ENCODE data around the gene AGAP1.

The AGAP1 gene

DNA sequence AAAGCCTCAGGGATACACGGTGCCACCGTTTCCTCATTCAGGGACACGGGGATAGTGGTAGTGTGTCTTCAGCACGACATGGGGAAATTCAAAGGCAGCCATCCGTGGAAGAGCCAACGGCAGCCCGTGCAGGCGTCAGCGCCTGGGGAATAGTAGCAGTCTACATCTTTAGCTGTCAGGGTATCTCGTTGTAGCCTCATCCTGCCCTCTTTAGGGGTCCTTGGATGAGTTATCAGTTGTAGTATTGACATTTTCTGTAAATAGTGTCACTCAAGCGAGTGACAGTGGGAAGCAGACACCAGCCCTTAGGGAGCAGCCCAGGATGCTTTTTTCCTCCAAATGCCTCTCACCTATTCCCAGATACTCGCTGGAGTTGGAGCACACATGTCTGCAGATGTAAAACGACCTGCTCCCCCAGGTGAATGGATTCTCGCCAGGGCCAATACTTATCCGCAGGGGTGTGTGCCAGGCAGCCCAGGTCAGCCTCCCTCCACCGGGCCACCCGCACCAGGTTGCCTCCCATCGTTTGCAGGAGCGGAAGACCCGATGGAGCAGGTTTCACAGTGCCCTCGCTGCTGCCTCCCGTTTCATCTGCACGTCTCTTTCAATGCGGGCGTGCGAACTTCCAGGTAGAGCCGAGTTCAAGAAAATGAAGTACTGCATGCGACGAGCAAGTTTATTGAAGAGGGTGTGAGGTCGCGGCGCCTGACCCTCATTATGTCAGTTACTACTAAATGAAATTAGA, 41.0 kb downstream of the AGAP1 start:
- DNase-seq, result peak; percentile 6 to 25

DNA sequence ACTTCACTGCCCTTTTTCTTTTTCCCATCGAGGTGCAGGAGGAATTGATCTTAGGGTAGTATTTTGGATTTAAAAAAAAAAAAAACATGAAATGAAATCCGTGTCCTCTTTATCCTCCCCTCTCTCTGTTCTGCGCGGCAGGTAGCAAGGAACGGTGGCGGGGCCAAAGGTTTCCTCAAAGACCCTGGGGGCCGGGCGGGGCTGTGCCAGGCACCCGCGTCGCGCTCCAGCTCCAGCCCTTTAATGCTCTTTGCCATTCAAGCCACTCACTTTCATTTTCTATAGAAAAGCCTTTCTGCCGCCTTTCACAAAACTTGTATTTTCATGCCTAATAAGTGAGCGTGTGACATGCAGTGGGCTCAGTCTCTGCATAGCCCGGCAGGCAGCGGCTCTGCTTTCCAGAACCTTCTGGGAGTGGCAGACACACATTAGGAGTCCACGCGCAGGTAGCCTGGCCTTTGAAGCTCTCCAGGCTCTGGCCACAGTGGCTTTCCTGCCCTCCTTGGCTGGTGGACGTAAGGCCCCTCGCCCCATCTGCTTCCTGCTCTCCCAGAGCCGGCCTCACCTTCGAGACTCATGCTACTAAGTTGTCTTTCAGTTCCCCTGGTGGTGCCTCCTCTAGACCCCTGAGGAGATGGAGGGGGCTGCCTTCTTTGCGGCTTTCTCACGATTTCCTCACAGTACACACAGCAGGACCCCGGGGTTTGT, 41.7 kb downstream of the AGAP1 start:
- DNase-seq, result no peak

DNA sequence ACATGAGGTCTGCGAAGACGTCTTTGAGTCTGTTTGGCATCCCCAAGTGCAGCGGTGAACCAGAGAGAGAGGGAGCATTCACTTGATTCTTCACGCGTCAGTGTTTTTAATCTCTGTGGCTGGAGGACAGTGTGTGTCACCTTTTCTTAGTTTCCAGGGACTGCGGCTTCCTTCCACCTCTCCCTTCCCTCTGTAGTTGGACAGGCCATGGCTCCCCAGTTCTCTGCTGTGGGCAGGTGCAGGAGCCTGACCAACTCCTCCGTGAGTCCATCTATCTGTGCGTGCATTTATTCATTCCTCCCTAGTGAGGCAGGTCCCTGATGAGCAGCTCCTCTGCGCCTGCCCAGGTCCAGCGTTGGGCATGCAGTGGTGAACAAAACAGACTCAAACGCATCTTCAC, 42.9 kb downstream of the AGAP1 start:
- DNase-seq, result no peak

DNA sequence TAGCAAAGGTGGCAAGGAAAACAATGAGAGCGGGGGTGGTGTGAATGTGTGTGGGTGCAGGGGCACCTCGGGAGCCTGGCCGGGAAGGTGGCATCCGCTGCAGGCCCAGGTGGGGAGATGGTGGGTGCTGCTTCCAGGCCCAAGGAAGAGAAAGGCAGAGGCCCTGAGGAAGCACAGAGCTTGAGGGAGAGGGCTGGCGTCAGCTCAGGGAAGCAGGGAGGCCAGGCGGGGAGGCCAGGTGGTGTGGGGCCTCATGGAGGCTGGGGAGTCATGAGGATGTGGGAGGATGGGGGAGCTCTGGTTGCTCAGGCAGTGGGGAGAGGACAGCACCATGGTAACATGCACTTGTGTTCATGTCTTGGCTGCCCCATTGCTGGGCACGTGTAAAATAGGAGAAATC, 43.3 kb downstream of the AGAP1 start:
- DNase-seq, result no peak

DNA sequence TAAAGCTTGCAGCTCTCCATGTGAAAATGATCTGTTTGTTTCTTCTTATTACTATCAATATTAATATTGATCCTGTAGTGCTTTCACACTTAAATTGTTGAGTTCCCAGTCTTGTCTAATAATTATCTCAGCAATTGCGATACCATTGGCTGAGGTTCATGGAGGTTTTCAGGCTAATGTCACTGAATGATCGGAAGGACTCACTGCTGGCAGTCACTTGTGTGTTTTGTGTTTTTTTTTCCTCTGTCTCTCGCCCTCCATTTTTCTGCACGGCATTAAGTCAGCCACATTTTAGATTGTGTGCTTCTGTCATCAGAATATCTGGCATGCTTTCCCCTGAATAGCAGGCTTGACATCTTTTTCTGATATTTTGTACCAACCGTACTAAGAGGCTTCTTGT, 43.7 kb downstream of the AGAP1 start:
- DNase-seq, result no peak

DNA sequence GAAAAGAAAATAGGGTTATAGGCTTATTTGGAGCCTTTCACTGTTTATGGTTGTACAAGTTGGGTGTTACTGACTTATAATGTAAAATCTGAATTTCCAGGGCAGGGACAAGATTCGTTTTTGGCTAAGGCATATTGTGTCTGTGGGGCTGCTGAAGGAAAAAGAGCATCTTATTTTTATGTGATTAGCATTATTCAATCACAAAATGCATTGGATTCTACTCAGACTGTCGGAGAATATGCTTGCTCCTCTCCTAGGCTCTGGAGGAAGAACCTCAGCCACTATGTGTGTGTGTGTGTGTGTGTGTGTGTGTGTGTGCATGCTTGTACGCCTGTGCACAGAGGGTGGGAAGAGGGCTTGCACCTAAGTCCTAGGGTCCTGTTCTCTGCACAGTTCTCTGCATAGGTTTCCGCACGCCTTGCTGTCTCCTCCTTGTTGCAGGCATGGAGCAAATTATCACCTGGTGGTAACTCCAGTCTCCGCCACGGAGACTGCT, 44.3 kb downstream of the AGAP1 start:
- DNase-seq, result no peak

DNA sequence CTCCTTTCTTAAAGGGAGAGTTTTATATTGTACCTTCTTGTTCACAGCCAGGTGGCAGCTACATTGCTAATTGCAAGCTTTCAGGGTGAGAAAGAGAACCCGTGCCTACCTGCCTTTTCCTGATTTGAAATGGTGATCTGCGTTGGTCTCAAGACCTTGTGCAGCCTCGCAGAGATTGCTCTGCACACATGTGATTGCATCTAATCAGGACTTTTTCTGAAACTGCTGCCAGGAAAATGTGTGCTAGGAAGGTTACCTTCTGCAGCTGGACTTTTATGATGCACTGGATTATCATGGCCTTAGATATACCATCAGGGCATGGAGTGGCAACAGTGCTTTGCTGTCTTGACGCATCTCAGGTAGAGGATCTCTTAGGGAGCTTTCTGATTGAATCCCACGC, 45.1 kb downstream of the AGAP1 start:
- DNase-seq, result no peak

DNA sequence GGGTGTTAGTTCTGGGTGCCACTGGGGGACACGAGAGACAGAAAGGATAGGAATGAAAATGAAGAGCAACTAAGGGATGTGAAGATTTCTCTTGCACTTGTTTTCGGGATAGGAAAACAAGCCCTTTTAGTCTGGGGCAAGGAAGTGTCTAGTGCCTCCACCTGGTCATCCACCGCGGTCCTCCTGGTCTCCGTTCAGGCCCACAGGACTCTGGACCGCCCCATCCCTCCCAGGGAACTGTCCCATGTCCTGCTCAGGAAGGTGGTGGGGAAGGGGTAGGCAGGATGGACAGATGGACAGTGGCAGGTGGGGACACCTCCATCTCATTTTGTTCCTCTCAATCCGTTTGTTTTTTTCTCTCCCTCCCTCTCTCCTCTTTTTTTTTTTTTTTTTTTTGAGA, 45.9 kb downstream of the AGAP1 start:
- DNase-seq, result no peak

DNA sequence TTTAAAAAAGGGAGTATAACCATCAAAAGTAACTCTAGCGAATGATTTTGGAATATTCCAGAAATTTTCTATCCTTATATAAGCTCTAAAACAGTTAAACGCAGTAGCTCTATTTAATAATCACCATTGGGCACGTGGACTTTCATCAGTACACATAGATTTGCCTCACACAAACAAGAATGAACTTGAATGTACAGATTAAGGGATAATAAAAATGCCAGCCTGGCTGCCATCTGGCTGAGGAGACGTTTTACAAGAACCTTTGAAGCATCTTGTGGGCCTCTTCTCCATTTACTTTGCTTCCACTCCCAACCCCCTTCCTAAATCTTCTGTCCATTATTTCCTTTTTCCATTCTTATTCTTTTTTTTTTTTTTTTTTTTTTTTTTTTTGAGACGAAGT, 47.2 kb downstream of the AGAP1 start:
- DNase-seq, result no peak

DNA sequence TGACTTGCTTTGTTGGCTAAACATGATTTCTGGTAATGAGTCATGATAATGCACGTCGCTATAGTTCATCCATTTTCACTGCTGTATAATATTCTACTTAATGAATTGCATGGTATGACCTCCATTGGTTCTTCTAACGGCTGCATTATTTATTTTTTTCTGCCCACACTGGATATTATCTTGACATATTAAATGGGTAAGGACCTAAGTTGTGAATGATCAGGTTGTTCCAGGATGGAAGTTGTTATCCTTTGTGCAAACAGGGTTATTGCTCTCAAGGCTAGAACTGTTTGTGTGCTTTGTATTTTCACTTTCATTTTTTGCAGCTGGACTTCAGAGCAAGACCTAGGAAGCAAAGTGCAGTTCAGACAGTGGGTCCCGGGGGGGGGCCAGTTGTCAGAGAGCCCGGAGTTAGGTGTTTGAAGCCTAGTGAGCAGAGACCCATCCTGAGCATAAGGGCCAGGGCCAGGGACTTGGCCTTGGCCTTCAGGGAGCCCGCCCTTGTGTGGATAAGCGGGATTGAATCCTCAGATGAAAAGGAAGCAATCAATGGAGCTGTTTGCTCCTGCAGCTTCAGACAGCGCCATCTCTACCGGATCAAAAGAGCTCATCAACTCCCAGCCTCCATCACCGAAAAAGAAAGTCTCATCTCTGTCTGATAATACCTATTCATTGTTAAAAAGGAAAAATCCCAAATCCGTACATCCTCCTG, 48.2 kb downstream of the AGAP1 start:
- DNase-seq, result no peak

DNA sequence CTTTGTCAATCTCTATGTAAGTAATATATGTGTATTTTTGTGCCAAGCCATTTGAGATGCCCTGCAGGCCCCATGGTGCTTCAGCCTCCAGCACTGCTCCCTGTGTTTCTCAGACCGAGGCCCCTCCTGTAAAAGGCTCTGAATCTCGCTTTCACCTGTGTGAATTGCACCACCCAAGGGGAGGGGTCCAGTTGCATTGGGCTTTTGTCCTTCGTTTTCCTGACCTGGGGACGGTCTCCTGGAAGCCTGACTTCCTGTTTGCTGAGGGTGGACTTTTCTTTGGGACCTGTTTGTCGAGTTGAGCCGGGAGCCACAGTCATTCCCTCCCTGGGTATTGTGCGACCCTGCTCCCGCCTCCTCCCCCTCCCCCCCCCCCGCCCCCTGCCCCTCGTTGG, 48.9 kb downstream of the AGAP1 start:
- DNase-seq, result no peak

DNA sequence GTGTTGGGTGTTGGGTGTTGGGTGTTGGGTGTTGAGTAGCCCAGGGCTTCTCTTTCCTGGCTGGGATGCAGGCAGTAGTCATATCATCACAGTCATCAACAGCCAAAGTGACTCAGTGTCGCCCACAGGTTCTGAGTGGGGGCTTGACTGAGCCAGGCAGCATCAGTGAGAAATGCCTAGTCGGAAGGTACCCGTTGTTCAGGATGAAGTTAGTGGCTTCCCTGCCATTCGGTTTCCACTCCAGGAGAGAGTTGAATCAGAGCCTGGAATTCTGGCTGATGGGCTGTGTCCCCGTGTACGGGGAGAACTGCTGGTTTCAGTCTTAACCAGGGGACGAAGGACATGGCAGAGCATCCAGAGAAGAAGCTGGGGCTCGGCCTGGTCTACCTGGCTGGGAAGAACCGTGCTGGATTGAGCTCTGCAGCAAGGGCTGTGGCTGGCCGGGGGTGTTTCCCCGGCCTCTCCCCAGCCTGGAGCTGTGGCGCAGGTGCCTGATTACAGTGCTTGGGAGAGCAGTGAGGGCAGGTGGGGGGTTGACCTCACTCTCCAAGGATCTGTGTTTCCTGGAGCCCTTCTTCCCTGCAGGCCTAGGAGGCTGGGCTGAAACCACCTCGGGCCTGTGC, 49.4 kb downstream of the AGAP1 start:
- DNase-seq, result no peak

DNA sequence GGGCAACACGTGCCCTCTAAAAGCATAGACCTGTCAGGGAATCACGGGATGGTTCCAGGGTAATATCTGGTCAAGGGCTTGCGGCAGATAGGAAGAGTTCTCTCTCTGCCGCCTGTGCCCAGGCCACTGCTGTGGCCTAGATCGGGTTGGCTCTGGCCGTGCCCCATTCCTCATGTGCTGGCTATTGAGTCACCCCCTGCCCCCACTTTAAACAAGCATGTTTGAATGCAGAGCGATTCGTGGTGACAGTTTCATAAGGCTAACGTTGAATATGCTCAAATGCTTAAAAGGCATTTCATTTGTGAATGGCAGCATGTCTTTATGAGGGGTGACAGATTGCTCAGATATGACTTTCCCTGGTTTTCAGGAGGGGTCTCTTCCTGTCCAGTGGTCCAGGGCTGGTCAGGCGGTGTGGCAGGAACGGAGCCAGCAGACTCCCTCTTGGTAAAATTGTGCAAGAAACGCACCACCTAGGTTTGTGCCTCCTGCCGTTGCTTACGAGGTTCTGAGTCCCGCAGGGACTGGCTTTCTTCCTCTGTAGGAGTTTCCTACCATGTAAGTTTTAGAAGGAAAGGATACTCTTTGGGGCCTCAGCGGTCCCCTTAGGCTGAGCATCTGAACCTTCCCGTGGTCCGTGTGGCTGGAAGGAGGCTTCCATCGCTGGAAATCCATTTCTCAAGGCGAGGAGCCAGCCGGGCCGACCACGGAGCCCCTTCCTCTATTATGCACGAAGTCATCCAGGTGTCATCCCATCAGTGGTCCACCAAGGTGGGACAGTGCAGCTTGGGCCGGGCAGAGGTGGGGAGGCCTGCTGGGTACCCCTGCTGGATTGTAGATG, 50.2 kb downstream of the AGAP1 start:
- DNase-seq, result no peak

DNA sequence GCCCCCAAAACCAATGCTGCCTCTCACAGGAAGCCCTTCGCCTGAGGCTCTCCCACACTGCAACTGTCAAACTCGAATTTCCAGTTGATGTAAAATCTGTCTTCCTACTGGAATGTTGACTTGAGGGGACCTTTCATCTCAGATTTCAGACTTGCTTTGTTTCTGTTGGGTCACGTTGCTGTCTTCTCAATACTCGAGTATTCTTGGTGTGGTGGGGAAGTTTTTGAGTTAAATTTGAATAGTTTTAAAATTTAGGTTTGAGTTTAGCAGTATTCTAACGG, 50.8 kb downstream of the AGAP1 start:
- no peak for DNase-seq

DNA sequence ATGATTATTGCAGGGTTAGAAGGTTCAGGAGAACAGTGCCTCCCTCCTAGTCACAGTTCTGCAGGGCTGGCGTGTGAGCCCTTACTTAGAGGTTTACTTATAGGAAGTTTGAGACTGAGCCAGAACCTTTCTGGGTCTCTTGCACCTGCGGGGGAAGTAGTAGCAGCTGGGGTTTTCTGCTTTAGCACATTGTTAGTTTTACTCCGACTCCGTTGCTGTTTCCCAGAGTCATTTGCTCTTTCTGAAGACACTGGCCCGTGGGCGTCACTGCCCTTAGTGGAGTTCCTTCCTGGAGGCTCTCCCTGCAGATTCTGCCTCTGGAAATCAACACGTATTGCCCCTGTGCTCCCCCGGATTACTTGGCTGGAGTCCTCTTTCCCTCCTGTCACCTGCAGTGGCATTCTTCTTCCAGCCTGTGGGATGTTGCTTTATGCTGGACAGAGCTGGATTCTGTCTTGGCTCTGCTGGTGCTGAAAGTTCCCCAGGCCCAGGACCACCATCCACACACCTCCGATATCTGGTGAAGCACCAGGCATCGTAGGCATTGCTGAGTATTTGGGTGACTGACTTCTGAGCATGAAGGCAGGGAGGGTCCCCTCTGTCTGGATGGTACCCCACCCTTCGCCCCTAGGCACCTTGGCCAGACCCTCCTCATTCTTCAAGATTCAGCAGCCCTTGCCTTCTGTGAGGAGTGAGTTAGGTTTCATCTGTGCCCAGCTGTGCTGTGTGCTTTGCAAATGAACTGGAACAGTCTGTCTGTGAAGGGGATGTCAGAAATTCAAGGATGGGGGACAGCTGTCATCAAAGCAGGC, 51.7 kb downstream of the AGAP1 start:
- no peak for DNase-seq

DNA sequence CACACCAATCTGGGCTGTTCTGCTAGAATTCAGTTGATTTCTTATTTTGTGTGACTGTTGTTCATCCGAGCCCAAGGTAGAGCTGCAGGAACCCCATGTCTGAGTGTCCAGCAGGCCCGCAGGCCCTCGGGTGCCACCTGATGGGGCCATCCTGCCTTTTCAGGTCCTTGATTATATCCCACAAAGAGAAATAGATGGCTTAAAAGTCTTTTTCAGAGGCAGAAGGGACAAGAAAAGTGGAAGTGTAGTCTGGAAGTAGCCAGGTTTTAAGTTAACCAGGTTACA, 52.2 kb downstream of the AGAP1 start:
- DNase-seq, result no peak

DNA sequence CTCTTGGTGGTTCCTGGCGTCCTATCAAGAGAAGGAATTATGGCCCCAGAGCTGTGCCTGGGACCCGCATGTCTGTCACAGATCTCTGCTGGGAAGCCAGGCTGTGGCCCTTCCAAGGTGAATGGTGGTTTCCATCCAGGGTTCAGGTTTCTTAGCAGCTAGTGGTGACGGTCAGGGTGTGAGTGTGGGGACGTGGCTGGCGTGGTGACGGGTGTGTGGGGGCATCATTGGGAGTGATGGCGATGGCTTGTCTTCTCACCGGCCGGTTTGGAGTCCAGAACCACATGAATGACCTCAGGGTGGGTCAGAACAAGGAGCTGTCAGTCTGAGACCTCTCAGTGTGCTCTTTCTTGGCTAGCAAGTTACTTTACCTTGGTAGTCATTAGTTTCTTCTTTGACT, 52.6 kb downstream of the AGAP1 start:
- no peak for DNase-seq

DNA sequence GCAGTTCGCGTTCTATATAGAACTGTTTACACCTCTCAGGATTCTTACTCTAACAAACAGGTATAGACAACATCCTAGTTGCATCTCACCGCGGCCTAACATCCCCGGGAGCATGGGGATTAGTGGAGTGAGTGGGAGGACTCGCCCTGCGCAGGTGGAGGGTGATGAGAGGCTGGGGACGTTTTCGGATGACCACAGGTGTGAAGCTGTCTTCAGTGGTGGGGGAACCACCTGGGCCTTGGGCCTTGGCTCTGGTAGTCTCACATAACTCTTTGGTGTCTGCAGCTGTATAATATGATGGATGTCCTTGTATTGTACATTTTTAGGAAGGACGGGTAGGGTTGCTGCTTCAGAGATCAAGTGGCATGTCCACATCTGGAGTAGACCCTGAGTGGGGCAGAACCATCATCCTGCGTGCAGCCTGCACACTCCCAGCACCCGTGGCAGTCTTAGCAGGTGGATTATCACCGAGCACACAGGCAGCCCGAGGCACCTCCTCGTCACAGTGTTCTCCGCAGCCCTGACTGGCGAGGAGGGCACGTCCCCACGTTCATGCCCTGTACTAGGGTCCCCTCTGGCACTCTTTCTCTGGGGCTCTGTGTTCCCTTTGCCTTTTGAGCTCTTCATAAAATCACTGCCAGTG, 56.0 kb downstream of the AGAP1 start:
- no peak for DNase-seq

DNA sequence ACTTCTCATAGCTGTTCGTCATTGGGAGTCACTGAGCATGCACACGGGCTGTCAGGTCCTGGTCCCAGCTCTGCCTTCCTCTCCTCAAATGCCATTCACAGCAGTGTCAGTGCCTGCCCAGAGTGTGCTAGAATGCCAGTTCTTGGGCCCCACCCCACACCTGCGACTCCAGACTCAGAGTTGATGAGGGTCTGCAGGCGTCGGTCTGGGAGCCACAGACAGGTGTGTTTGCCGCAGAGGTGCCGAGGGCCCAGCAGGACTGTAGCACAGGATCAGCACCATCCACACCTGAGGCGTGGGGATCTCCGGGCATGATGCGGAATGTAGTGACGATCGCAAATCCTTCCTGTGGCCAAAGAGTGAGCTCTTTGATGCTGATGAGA, 56.5 kb downstream of the AGAP1 start:
- no peak for DNase-seq

DNA sequence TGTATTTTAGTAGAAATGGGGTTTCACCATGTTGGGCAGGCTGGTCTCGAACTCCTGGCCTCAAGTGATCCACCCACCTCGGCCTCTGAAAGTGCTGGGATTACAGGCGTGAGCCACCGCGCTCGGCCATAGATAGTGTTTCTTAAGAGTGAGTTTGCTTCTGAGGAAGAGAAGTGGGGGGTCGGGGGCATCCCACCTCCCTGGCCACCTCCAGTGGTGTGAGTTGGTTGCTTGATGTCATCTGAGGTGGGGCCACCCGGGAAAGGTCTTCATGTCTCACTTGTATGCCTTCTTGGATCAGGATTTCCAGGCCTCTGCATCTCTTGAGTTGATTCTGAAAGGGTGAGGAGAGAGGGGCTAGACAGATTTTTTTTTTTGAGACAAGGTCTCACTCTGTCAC, 57.1 kb downstream of the AGAP1 start:
- DNase-seq, result no peak

DNA sequence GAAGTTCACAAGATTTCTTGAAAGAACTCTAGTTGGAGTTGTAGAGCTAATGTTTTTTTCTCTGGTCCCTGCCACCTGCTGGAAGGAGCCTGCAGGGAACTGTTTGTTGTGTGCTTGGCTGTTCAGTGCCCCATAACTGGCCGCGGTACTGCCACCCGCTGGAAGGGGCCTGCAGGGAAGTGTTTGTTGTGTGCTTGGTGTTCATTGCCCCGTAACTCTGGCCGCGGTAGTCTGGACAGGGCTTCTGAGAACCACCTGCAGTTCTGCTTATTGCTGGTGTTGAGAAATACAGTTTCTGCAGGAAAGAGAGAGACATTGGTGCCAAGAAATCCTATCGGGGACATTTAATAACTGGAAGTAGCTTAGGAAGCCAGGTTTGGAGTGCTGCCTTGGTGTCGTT, 58.1 kb downstream of the AGAP1 start:
- DNase-seq, result no peak

DNA sequence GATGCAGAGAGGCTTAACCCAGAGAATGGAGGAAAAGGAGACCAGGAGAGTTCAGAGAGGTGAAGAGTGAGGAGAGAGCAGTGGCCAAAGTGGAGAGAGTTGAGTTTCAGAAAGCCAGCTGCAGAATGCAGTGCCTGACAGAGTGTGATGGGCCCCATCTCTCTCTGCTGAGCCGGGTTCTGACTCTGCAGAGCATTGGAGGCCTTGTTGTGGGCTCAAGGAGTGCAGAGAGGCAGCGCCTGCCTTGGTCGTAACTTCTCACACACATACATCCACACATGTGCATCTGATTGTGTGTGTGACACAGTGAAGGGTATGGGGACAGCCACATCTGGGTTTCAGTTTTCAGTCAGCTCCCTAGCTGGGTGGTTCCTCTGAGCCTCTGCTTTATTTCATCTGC, 58.8 kb downstream of the AGAP1 start:
- no peak for DNase-seq
